ENCODE measurements around the gene PCK2.

PCK2 gene

GRCh38 chr14:24062216-24062980 is 31.7 kb upstream of the PCK2 start:
- no peak for DNase-seq

- DNase-seq: no peak
Measured at GRCh38 chr14:24063263-24063836, 30.8 kb upstream of the PCK2 start.

- DNase-seq: no peak
Measured at GRCh38 chr14:24064091-24064795, 29.9 kb upstream of the PCK2 start.

- DNase-seq: no peak
Measured at GRCh38 chr14:24064856-24065255, 29.3 kb upstream of the PCK2 start.

GRCh38 chr14:24065408-24065807 is 28.7 kb upstream of the PCK2 start:
- no peak for DNase-seq

- no peak for DNase-seq
Measured at GRCh38 chr14:24066496-24067132, 27.5 kb upstream of the PCK2 start.

GRCh38 chr14:24067133-24068082 is 26.7 kb upstream of the PCK2 start:
- no peak for DNase-seq

DNA sequence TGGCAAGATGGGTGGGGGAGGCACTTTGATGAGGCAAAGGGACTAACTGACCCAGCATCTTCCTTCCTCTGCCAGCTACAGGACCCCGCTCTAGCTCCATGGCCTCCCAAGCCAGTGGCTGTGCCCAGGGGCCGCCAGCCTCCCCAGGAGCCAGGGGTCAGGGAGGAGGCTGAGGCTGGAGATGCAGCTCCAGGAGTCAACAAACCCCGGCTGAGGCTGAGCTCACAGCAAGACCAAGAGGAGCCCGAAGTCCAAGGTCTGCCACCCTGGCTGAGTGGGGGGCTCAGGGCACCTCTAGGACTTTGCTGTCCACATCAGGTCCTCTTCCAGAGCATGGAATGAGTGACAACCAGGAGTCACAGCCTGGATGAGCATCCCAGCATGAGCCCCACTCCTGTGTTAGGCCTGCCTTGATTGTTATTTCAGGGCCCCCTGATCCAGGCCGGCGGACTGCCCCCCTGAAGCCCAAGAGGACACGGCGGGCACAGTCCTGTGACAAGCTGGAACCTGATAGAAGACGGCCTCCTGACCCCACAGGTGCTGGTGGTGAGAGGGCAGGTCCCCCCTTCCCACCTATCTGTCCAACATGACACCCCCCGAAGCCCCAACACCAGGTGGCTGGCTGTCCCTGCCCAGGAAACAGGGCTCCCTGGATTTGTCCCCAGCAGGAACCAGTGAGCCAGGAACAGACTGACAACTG is 25.2 kb upstream of the PCK2 start:
- DNase-seq: peak; percentile 5

DNA sequence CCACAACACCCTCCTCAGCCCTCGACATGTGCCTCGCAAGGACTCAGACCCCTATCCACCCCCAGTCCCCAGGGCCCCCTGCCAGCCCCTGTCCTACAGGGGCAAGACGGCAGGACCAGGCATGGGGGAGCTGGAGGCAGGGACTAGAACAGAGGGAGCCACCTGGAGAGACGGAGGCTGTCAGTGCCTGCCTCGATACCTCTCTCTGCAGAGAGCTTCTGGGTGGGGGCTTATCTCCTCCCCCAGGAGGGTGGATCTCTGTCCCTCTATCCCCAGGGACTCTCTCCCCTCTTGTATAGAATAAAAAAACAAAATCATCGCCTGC is 24.7 kb upstream of the PCK2 start:
- peak; percentile 5 for DNase-seq

- no peak for DNase-seq
Measured at GRCh38 chr14:24070285-24071143, 23.6 kb upstream of the PCK2 start.

GRCh38 chr14:24071144-24071697 is 22.9 kb upstream of the PCK2 start, which contains the start of gene CPNE6:
CPNE6 (plus strand) TSS chr14:24071562; CDS start chr14:24072937, 1,375 bp downstream.
- no peak for DNase-seq

DNA sequence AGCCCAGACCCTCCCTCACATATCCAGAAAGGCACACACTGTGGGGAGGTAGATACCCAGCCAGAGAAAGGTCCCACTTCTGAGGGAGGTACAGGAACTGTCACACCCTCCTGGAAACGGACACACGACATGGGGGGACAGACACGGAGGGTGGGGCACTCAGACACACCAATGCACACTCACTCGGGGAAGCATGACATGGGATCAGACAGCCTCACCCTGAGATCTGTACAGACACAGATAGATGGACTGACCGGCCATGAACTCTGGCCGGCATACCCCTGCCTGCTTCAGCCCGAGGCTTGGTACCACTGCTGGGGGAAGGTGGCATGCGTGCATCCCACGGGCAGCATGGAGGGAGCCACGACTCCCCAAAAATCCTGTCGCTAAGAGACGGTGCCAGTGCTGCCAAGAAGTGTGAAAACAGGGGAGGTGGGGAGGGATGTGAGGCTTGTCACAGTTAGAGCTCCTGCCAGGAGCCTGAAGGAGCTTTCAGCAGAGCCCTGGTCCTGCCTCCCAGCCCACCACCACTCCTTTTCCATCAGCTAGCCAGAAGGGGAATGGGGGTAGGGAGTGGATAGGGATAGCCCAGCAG is 22.2 kb upstream of the PCK2 start:
- DNase-seq: no peak

DNA sequence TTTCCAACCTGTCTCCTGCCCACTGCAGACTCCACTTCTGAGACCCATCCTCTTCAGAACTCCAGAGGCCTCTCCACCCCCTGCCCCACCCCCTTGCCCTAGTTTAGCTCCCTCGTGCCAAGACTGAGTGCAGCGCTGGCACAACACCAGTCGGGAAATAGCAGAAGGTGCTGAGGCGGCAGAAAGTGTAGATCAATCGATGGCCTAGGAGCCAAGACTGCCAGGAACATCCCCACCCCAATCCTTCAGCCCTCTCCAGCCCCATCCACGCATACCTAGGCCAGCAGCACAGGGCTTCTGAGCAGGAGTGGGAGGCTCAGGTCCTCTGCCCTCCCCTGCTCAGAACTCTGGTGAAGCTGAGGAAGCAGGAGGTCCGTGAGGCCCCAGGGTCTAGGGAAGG is 21.7 kb upstream of the PCK2 start:
- no peak for DNase-seq

DNA sequence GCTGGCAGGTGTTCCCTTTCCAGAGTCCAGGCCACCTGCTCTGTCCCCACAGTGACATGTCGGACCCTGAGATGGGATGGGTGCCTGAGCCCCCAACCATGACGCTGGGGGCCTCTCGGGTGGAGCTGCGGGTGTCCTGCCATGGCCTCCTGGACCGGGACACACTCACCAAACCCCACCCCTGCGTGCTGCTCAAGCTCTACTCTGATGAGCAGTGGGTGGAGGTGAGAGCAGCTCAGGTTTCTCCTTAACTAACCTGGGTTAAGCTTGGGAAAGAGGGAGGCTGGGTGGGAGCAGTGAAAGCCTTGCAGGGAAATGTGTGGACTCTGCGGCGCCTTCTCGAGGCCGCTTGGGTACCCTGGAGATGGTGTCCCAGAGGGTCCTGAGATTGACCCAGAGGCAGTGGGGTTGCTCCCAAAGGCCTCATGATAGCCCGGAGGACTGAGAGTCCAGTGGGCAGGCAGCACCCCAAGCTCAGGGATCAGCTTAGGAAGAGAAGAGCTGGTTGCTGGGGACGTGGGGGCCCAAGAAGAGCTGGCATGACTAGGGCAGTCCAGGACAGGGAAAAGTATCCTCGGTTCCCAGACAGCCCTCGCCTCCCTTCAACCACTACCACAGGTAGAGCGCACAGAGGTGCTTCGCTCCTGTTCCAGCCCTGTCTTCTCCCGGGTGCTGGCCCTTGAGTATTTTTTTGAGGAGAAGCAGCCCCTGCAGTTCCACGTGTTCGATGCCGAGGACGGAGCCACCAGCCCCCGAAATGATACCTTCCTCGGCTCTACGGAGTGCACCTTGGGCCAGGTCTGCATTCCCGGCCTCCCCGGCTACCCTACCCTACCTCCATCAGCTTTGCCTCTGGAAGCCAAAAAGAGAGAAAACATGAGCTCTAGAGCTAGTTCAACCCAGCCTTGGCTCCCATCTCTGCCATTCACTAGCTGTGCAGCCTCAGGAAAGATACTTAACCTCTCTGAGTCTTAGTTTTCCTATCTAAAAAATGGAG is 20.9 kb upstream of the PCK2 start:
- no peak for DNase-seq

DNA sequence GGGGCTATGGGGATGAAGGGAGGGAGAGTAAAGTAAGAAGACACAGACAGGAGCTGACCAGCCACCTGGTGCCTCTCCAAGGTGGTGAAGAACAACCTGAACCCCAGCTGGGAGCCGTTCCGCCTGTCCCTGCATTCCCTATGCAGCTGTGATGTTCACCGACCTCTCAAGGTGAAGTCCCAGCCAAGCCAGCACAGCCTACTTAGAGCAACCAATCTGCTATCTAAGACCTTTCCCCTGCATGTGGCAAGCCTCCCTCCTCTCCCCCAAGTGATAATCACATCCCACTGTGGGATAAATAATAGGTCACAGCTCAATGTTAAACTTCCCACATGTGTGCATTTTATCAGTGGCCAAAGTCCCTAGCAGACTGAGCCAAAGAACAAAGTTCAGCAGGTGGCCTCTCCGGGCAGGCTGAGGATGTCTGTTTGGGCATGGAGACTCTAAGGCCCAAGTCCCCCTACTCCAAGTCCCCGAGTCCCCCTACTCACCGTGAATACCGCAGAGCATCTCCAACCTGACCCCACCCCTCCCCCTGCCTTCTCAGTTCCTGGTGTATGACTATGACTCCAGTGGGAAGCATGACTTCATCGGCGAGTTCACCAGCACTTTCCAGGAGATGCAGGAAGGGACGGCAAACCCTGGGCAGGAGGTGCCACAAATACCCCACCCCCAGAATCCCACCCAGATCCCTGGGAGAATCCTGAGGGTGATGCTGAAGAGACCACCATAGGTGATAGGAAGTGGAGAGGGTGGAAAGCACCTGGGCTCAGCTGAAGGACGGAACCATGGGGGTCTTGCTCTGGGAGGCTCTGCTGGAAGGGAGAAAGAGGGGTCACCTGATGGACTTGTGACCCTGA is 19.3 kb upstream of the PCK2 start:
- no peak for DNase-seq

DNA sequence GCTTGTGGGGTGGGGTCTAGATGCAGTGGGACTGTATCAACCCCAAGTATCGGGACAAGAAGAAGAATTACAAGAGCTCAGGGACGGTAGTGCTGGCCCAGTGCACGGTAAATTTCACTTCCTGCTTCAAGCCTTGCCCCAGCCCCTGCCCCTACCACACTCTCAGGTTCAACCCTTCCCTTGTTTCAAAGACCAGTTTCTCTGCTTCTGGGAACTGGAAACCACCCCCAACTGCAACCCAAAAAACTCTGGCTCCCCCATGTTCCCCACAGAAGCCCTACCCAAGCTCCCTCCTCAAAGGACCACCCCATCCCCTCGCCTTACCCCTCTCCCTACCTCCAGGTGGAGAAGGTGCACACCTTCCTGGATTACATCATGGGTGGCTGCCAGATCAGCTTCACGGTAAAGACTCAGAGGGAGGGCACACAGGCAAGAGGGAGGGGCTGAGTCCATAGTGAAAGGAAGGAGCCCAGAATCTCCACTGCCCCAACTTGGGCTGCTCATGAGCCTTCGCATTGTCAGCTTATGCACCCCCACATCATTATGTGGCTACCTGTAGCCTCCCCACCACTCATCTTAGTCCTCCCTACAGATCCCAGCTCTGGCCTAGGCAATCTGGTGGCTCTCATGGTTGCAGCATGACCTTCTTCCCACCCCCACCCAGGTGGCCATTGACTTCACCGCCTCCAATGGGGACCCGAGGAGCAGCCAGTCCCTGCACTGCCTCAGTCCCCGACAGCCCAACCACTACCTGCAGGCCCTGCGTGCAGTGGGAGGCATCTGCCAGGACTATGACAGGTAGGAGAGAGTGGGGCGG is 18.4 kb upstream of the PCK2 start:
- no peak for DNase-seq

- no peak for DNase-seq
Measured at GRCh38 chr14:24076302-24076601, 17.9 kb upstream of the PCK2 start.

Measured in activated CD8-positive, alpha-beta memory T cell treated with anti-CD3 and anti-CD28 coated beads, Interleukin-2, amount 50 U/mL, for 4 hours (primary cell).